ENCODE measurements around the gene CDC14B.

GRCh38 chr9:96574455-96574854 lies 45.2 kb downstream of the CDC14B start:
- TF ChIP-seq CTCF (conservative IDR thresholded peaks at IDR 0.05; ENCODE audit: low read length) (no peak), EZH2phosphoT487 (IDR thresholded peaks at IDR 0.05; ENCODE audit: borderline replicate concordance) (no peak)

Measured in Loucy (cell line).